Liver (tissue), 9 donors: ENCODE results near the gene UGT1A5. TPM values are rescaled to one million over a fixed set of nuclear protein-coding genes. Genes with fewer than 3 reads are reported as not detected.

ENCODE experiments used
- DNase-seq: peaks from one replicate; pipeline ENCODE4 v3.0.0-alpha.2; 2017; ENCODE audit warnings: low spot score
- H3K27ac ChIP-seq, 2 donors: one replicate each; pipeline ENCODE4 v1.7.0; 2013; ENCODE audit warnings: inconsistent platforms in 2 of 2, low read length in 2 of 2, control low read depth in 1 of 2, low read depth in 1 of 2, mild to moderate bottlenecking in 1 of 2
- H3K27me3 ChIP-seq, 4 donors: one replicate each; pipeline versions ENCODE4 v1.6.1 to v1.7.0; 2013; ENCODE audit warnings: low read length in 3 of 4, inconsistent platforms in 1 of 4, mild to moderate bottlenecking in 1 of 4, moderate library complexity in 1 of 4; ENCODE audit not compliant: control insufficient read depth in 4 of 4, insufficient read depth in 4 of 4
- H3K36me3 ChIP-seq, 4 donors: one replicate each; pipeline versions ENCODE4 v1.6.1 to v1.7.0; 2013; ENCODE audit warnings: low read length in 3 of 4, mild to moderate bottlenecking in 3 of 4, low read depth in 1 of 4, moderate library complexity in 1 of 4; ENCODE audit not compliant: control insufficient read depth in 4 of 4, insufficient read depth in 3 of 4
- H3K4me1 ChIP-seq, 4 donors: one replicate each; pipeline versions ENCODE4 v1.6.1 to v1.7.0; 2013; ENCODE audit warnings: low read length in 3 of 4, mild to moderate bottlenecking in 3 of 4, moderate library complexity in 1 of 4; ENCODE audit not compliant: control insufficient read depth in 4 of 4, insufficient read depth in 4 of 4
- H3K4me3 ChIP-seq, 3 donors: one replicate each; pipeline versions ENCODE4 v1.6.1 to v1.7.0; 2013; ENCODE audit warnings: low read length in 3 of 3, control low read depth in 1 of 3, low read depth in 1 of 3, mild to moderate bottlenecking in 1 of 3
- H3K9ac ChIP-seq, 2 donors: one replicate each; pipeline ENCODE4 v1.7.0; 2013; ENCODE audit warnings: low read length in 2 of 2, mild to moderate bottlenecking in 2 of 2, moderate library complexity in 2 of 2, control low read depth in 1 of 2, low read depth in 1 of 2
- H3K9me3 ChIP-seq, 4 donors: one replicate each; pipeline versions ENCODE4 v1.6.1 to v1.7.0; 2013; ENCODE audit warnings: low read length in 3 of 4; ENCODE audit not compliant: control insufficient read depth in 4 of 4
- EGR1 ChIP-seq, 2 donors: IDR thresholded peaks; 2 replicates each; pipeline ENCODE4 v1.6.1; 2016 to 2018; ENCODE audit warnings: antibody characterized with exemption in 2 of 2, low read depth in 2 of 2
- FOXA1 ChIP-seq: IDR thresholded peaks from 2 replicates; pipeline ENCODE4 v1.6.1; 2016; ENCODE audit warnings: antibody characterized with exemption
- GABPA ChIP-seq, 2 donors: IDR thresholded peaks in 1 of 2; conservative IDR thresholded peaks in 1 of 2; 2 replicates each; pipeline ENCODE4 v1.6.1; 2016; ENCODE audit warnings: antibody characterized with exemption in 2 of 2, mild to moderate bottlenecking in 1 of 2, moderate library complexity in 1 of 2
- NR2F2 ChIP-seq: IDR thresholded peaks from 2 replicates; pipeline ENCODE4 v1.6.1; 2016; ENCODE audit warnings: antibody characterized with exemption
- REST ChIP-seq: IDR thresholded peaks from 2 replicates; pipeline ENCODE4 v1.6.1; 2016; ENCODE audit warnings: antibody characterized with exemption, mild to moderate bottlenecking
- RXRA ChIP-seq, 2 donors: IDR thresholded peaks; 2 replicates each; pipeline ENCODE4 v1.6.1; 2017 to 2018; ENCODE audit warnings: antibody characterized with exemption in 2 of 2, mild to moderate bottlenecking in 1 of 2
- TAF1 ChIP-seq: conservative IDR thresholded peaks from 2 replicates; pipeline ENCODE4 v1.6.1; 2016; ENCODE audit warnings: antibody characterized with exemption, mild to moderate bottlenecking
- YY1 ChIP-seq: IDR thresholded peaks from 2 replicates; pipeline ENCODE4 v1.6.1; 2016; ENCODE audit warnings: antibody characterized with exemption, mild to moderate bottlenecking
- WGBS: extraction: QIAGEN DNeasy Blood & Tissue Kit; methylation state at CpG from one replicate; pipeline ENCODE4 v1.1.7; 2013; 5-methylcytosine and 5-hydroxymethylcytosine counted together
- polyA plus RNA-seq, 2 donors: library from polyadenylated mRNA; stranded (reverse) in 1 of 2; unstranded in 1 of 2; fragments of 200-250 nt in 1 of 2; fragments of >200 nt in 1 of 2; fragmentation: Nextera tagmentation in 1 of 2; extraction: Ambion mirVana in 1 of 2; gene quantifications; one replicate each; pipeline versions ENCODE4 v1.2.1 to v1.2.3, GENCODE V29; 2013 to 2015
- total RNA-seq, 2 donors: library from RNA; depleted of rRNA; stranded (reverse); fragments of >200 nt; gene quantifications; one replicate each; pipeline ENCODE4 v1.2.3, GENCODE V29; 2014
- TF ChIP-seq, protein P1 (sequence below): IDR thresholded peaks from 2 replicates; pipeline ENCODE4 v1.6.1; 2016; ENCODE audit warnings: antibody characterized with exemption
- TF ChIP-seq, protein P2 (sequence below): IDR thresholded peaks from 2 replicates; pipeline ENCODE4 v1.6.1; 2016; ENCODE audit warnings: antibody characterized with exemption
- TF ChIP-seq, protein P3 (sequence below): fragments of 150-350 bp; IDR thresholded peaks from 2 replicates; pipeline ENCODE4 v1.5.1; 2017; ENCODE audit warnings: improper control_type of control experiment, low read depth, low read length; ENCODE audit not compliant: missing input control
- donor health status: healthy.
- donor health status: healthy.
- donor health status: healthy.
- donor health status: healthy.
- donor health status: healthy.

The UGT1A5 gene
- total and polyA plus RNA-seq, 4 donors: 0.14 to 1.8 (median 1.6) TPM; not detected in 1

GRCh38 chr2:233817995-233818638 lies 105.4 kb downstream of the UGT1A5 start (continued):
- no peak for TF ChIP-seq REST

- Histone ChIP-seq H3K9me3 (no peaks in the 10 kb centered on the region), H3K36me3 (no peaks in the 10 kb centered on the region), H3K27me3 (no peaks in the 10 kb centered on the region), H3K4me3 (no peak overlapping the region), H3K27ac (peak overlapping the region; percentile 19 to 56), H3K4me1 (peaks cover 6 to 33% (median 21%) of the 10 kb centered on the region in 4 donors), H3K9ac (no peak overlapping the region)
- DNase-seq: no peak
- TF ChIP-seq RXRA (IDR thresholded peaks at IDR 0.05) (no peak), GABPA (IDR thresholded peaks at IDR 0.05 in 1 of 2, conservative IDR thresholded peaks at IDR 0.05 in 1 of 2) (no peak), TAF1 (no peak), EGR1 (IDR thresholded peaks at IDR 0.05; ENCODE audit: low read depth in 2 of 2) (no peak), NR2F2 (no peak), YY1 (no peak), FOXA1 (no peak)
- TF ChIP-seq, protein P1, sequence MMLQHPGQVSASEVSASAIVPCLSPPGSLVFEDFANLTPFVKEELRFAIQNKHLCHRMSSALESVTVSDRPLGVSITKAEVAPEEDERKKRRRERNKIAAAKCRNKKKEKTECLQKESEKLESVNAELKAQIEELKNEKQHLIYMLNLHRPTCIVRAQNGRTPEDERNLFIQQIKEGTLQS: no peak
- TF ChIP-seq, protein P2, sequence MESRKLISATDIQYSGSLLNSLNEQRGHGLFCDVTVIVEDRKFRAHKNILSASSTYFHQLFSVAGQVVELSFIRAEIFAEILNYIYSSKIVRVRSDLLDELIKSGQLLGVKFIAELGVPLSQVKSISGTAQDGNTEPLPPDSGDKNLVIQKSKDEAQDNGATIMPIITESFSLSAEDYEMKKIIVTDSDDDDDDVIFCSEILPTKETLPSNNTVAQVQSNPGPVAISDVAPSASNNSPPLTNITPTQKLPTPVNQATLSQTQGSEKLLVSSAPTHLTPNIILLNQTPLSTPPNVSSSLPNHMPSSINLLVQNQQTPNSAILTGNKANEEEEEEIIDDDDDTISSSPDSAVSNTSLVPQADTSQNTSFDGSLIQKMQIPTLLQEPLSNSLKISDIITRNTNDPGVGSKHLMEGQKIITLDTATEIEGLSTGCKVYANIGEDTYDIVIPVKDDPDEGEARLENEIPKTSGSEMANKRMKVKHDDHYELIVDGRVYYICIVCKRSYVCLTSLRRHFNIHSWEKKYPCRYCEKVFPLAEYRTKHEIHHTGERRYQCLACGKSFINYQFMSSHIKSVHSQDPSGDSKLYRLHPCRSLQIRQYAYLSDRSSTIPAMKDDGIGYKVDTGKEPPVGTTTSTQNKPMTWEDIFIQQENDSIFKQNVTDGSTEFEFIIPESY: no peak
- TF ChIP-seq, protein P3, sequence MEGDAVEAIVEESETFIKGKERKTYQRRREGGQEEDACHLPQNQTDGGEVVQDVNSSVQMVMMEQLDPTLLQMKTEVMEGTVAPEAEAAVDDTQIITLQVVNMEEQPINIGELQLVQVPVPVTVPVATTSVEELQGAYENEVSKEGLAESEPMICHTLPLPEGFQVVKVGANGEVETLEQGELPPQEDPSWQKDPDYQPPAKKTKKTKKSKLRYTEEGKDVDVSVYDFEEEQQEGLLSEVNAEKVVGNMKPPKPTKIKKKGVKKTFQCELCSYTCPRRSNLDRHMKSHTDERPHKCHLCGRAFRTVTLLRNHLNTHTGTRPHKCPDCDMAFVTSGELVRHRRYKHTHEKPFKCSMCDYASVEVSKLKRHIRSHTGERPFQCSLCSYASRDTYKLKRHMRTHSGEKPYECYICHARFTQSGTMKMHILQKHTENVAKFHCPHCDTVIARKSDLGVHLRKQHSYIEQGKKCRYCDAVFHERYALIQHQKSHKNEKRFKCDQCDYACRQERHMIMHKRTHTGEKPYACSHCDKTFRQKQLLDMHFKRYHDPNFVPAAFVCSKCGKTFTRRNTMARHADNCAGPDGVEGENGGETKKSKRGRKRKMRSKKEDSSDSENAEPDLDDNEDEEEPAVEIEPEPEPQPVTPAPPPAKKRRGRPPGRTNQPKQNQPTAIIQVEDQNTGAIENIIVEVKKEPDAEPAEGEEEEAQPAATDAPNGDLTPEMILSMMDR: no peak
- 84% methylated on average over 17 of the region's 17 CpGs for WGBS
Measured at GRCh38 chr2:233818639-233819621, 106.2 kb downstream of the UGT1A5 start.
